GM20000 (cell line): Measurements from ENCODE around the gene TXNDC17.

Experiments
- DNase-seq: peaks from one replicate; pipeline ENCODE4 v3.0.0; 2012; ENCODE audit warnings: low spot score
- CTCF ChIP-seq: IDR thresholded peaks from 2 replicates; pipeline ENCODE4 v1.5.1; 2012; ENCODE audit warnings: mild to moderate bottlenecking, control low read depth; ENCODE audit errors: extremely low read depth, missing control alignments

The TXNDC17 gene

GRCh38 chr17:6681671-6682070, 40.8 kb downstream of the TXNDC17 start:
- no peak for DNase-seq
- TF ChIP-seq CTCF = no peak

- DNase-seq = no peak
- TF ChIP-seq CTCF = no peak
Observed at GRCh38 chr17:6682339-6682738, 41.5 kb downstream of the TXNDC17 start.

- no peak for TF ChIP-seq CTCF
- DNase-seq = no peak
Observed at GRCh38 chr17:6683081-6683684, 42.3 kb downstream of the TXNDC17 start.

GRCh38 chr17:6683730-6684459, 43.0 kb downstream of the TXNDC17 start:
- DNase-seq = no peak
- no peak for TF ChIP-seq CTCF

- no peak for TF ChIP-seq CTCF
- DNase-seq = no peak
Observed at GRCh38 chr17:6684460-6684783, 43.6 kb downstream of the TXNDC17 start.

GRCh38 chr17:6684881-6685767, 44.3 kb downstream of the TXNDC17 start:
- DNase-seq = no peak
- no peak for TF ChIP-seq CTCF

- DNase-seq = no peak
- no peak for TF ChIP-seq CTCF
Observed at GRCh38 chr17:6686026-6686425, 45.2 kb downstream of the TXNDC17 start.
